GM11168 (cell line): Measurements from ENCODE around the gene KCNK1.
"Not testable (repeated sequence)": the region's sequence is repeated elsewhere in the genome, so short reads cannot be mapped to it uniquely, and the experiment has no call there.

Experiments used
- in situ Hi-C: fragments of 300-500 bp; cut with MboI; formaldehyde crosslinking; loops from one replicate; pipeline ENCODE4 v1.12.0; 2022; ENCODE audit warnings: low sequenced_read_pairs; ENCODE audit not compliant: unreplicated experiment

KCNK1 gene

GRCh38 chr1:233664253-233664652 is 50.3 kb downstream of the KCNK1 start:
- in situ Hi-C loops: no loop called here

GRCh38 chr1:233664804-233665574 is 51.1 kb downstream of the KCNK1 start:
- in situ Hi-C loops: no loop called here

- in situ Hi-C loops: no loop called here
Measured at GRCh38 chr1:233665575-233666270, 51.8 kb downstream of the KCNK1 start.

- in situ Hi-C loops: no loop called here
Measured at GRCh38 chr1:233667741-233668140, 53.8 kb downstream of the KCNK1 start.

GRCh38 chr1:233668146-233668724 is 54.3 kb downstream of the KCNK1 start:
- in situ Hi-C loops: no loop called here

GRCh38 chr1:233668725-233669294 is 54.9 kb downstream of the KCNK1 start:
- in situ Hi-C loops: no loop called here

GRCh38 chr1:233670363-233670762 is 56.5 kb downstream of the KCNK1 start:
- in situ Hi-C loops: not testable (repeated sequence)

GRCh38 chr1:233671286-233671685 is 57.4 kb downstream of the KCNK1 start:
- in situ Hi-C loops: no loop called here

- in situ Hi-C loops: no loop called here
Measured at GRCh38 chr1:233672732-233673131, 58.8 kb downstream of the KCNK1 start.

- in situ Hi-C loops: no loop called here
Measured at GRCh38 chr1:233673261-233673946, 59.5 kb downstream of the KCNK1 start.

- in situ Hi-C loops: no loop called here
Measured at GRCh38 chr1:233673947-233674431, 60.1 kb downstream of the KCNK1 start.

GRCh38 chr1:233675446-233675845 is 61.5 kb downstream of the KCNK1 start:
- in situ Hi-C loops: no loop called here

- in situ Hi-C loops: no loop called here
Measured at GRCh38 chr1:233675893-233676292, 62.0 kb downstream of the KCNK1 start.

- in situ Hi-C loops: no loop called here
Measured at GRCh38 chr1:233677690-233678354, 63.9 kb downstream of the KCNK1 start.

- in situ Hi-C loops: no loop called here
Measured at GRCh38 chr1:233679030-233679429, 65.1 kb downstream of the KCNK1 start.

- in situ Hi-C loops: no loop called here
Measured at GRCh38 chr1:233679591-233680373, 65.9 kb downstream of the KCNK1 start.

GRCh38 chr1:233681285-233681684 is 67.4 kb downstream of the KCNK1 start:
- in situ Hi-C loops: no loop called here

GRCh38 chr1:233686653-233687052 is 72.7 kb downstream of the KCNK1 start:
- in situ Hi-C loops: not testable (repeated sequence)
